Fibroblast of lung (primary cell): ENCODE data around the gene SPINK4. TPM values are rescaled to one million over a fixed set of nuclear protein-coding genes. Genes with fewer than 3 reads are reported as not detected.

ENCODE experiments used
- DNase-seq, 2 donors: peaks; one replicate each; pipeline versions ENCODE4 v3.0.0 to v3.0.0-alpha.2; 2010; ENCODE audit warnings: low read depth in 2 of 2
- H2AFZ ChIP-seq: 2 replicates; pipeline ENCODE4 v1.5.1; 2012; ENCODE audit warnings: low read length, control low read depth, inconsistent platforms
- H3K27ac ChIP-seq: 2 replicates; pipeline ENCODE4 v1.5.1; 2011; ENCODE audit warnings: low read length, control low read depth; ENCODE audit not compliant: insufficient read depth
- H3K27me3 ChIP-seq: 2 replicates; pipeline ENCODE4 v1.5.1; 2011; ENCODE audit warnings: mild to moderate bottlenecking, low read length; ENCODE audit not compliant: control insufficient read depth, insufficient read depth
- H3K36me3 ChIP-seq: 2 replicates; pipeline ENCODE4 v1.5.1; 2011; ENCODE audit warnings: low read length; ENCODE audit not compliant: control insufficient read depth, insufficient read depth
- H3K4me1 ChIP-seq: 2 replicates; pipeline ENCODE4 v1.5.1; 2011; ENCODE audit warnings: low read length; ENCODE audit not compliant: control insufficient read depth, insufficient read depth; ENCODE audit errors: extremely low read depth
- H3K4me2 ChIP-seq: 2 replicates; pipeline ENCODE4 v1.5.1; 2011; ENCODE audit warnings: low read length, control low read depth; ENCODE audit not compliant: insufficient read depth; ENCODE audit errors: extremely low read depth
- H3K4me3 ChIP-seq, 4 experiments: fragments of 200-600 bp in 1 of 4; sonication (generic) in 1 of 4; replicated peaks in 1 of 4; 2 replicates each; pipeline ENCODE4 v1.5.1; 2011 to 2016; ENCODE audit warnings: low read length in 4 of 4, low read depth in 3 of 4, mild to moderate bottlenecking in 3 of 4, control low read depth in 2 of 4, inconsistent platforms in 1 of 4, mixed read lengths in 1 of 4; ENCODE audit not compliant: insufficient read depth in 1 of 4; ENCODE audit errors: control extremely low read depth in 1 of 4
- H3K79me2 ChIP-seq: 2 replicates; pipeline ENCODE4 v1.5.1; 2012; ENCODE audit warnings: mild to moderate bottlenecking, low read length, inconsistent platforms; ENCODE audit not compliant: control insufficient read depth, insufficient read depth
- H3K9ac ChIP-seq: 2 replicates; pipeline ENCODE4 v1.5.1; 2011; ENCODE audit warnings: mild to moderate bottlenecking, low read length, control low read depth; ENCODE audit not compliant: insufficient read depth
- H3K9me3 ChIP-seq: 2 replicates; pipeline ENCODE4 v1.5.1; 2012; ENCODE audit warnings: low read depth, low read length; ENCODE audit not compliant: control insufficient read depth, insufficient read depth
- H4K20me1 ChIP-seq: 2 replicates; pipeline ENCODE4 v1.5.1; 2011; ENCODE audit warnings: low read length; ENCODE audit not compliant: control insufficient read depth, insufficient read depth; ENCODE audit errors: extremely low read depth
- CTCF ChIP-seq, 2 donors: IDR thresholded peaks in 1 of 2; conservative IDR thresholded peaks in 1 of 2; 1 replicate in 1 of 2; 2 replicates in 1 of 2; pipeline ENCODE4 v1.5.1; 2011 to 2012; ENCODE audit warnings: low read length in 2 of 2, control low read depth in 1 of 2, inconsistent platforms in 1 of 2, low read depth in 1 of 2, mild to moderate bottlenecking in 1 of 2
- EZH2 ChIP-seq: IDR thresholded peaks from 2 replicates; pipeline ENCODE4 v1.5.1; 2012; ENCODE audit warnings: low read length, control low read depth, mild to moderate bottlenecking; ENCODE audit errors: missing control alignments
- polyA plus RNA-seq, 2 donors: library from polyadenylated mRNA; depleted of rRNA in 1 of 2; stranded (reverse) in 1 of 2; unstranded in 1 of 2; fragments of >200 nt; gene quantifications; 2 replicates each; pipeline ENCODE4 v1.2.1, GENCODE V29; 2011 to 2012; ENCODE audit warnings: missing spikeins in 1 of 2
- total RNA-seq: library from RNA; depleted of rRNA; stranded (reverse); fragments of >200 nt; gene quantifications from 2 replicates; pipeline ENCODE4 v1.2.1, GENCODE V29; 2014

SPINK4 gene
- total and polyA plus RNA-seq, 2 donors (not counting 1 experiment from before 2014, with no cell fraction given) = not detected

GRCh38 chr9:33255014-33255413 lies 15.0 kb downstream of the SPINK4 start:
- Histone ChIP-seq H3K36me3 (peaks cover 20% of the 10 kb centered on the region), H3K27ac (no peak overlapping the region), H2AFZ (no peak overlapping the region), H3K4me2 (no peak overlapping the region), H3K4me3 (no peak overlapping the region), H3K9me3 (no peaks in the 10 kb centered on the region), H3K79me2 (no peaks in the 10 kb centered on the region), H3K4me1 (no peaks in the 10 kb centered on the region), H3K9ac (no peak overlapping the region), H4K20me1 (no peaks in the 10 kb centered on the region), H3K27me3 (no peaks in the 10 kb centered on the region)
- TF ChIP-seq EZH2 (no peak), CTCF (conservative IDR thresholded peaks at IDR 0.05 in 1 of 2, IDR thresholded peaks at IDR 0.05 in 1 of 2; ENCODE audit: low read depth in 1 of 2, low read length in 2 of 2) (no peak)
- DNase-seq = no peak

GRCh38 chr9:33255471-33255870 lies 15.5 kb downstream of the SPINK4 start:
- Histone ChIP-seq H3K4me1 (no peaks in the 10 kb centered on the region), H3K79me2 (no peaks in the 10 kb centered on the region), H4K20me1 (no peaks in the 10 kb centered on the region), H3K27ac (no peak overlapping the region), H3K4me3 (no peak overlapping the region), H3K27me3 (no peaks in the 10 kb centered on the region), H3K9ac (no peak overlapping the region), H2AFZ (no peak overlapping the region), H3K9me3 (no peaks in the 10 kb centered on the region), H3K4me2 (no peak overlapping the region), H3K36me3 (peaks cover 20% of the 10 kb centered on the region)
- no peak for TF ChIP-seq EZH2
- TF ChIP-seq CTCF (conservative IDR thresholded peaks at IDR 0.05 in 1 of 2, IDR thresholded peaks at IDR 0.05 in 1 of 2; ENCODE audit: low read depth in 1 of 2, low read length in 2 of 2) = no peak
- DNase-seq = no peak

- Histone ChIP-seq H3K27ac (no peak overlapping the region), H3K4me3 (no peak overlapping the region), H3K27me3 (no peaks in the 10 kb centered on the region), H3K79me2 (no peaks in the 10 kb centered on the region), H3K4me1 (no peaks in the 10 kb centered on the region), H3K36me3 (peaks cover 20% of the 10 kb centered on the region), H3K9me3 (no peaks in the 10 kb centered on the region), H3K4me2 (no peak overlapping the region), H3K9ac (no peak overlapping the region), H2AFZ (no peak overlapping the region), H4K20me1 (no peaks in the 10 kb centered on the region)
- DNase-seq = no peak
- TF ChIP-seq EZH2 (no peak), CTCF (conservative IDR thresholded peaks at IDR 0.05 in 1 of 2, IDR thresholded peaks at IDR 0.05 in 1 of 2; ENCODE audit: low read depth in 1 of 2, low read length in 2 of 2) (no peak)
Measured at GRCh38 chr9:33256236-33256635, 16.3 kb downstream of the SPINK4 start.
